ENCODE data around the gene OLFM4. TPM values are rescaled to one million over a fixed set of nuclear protein-coding genes. Genes with fewer than 3 reads are reported as not detected.

The OLFM4 gene, protein sequence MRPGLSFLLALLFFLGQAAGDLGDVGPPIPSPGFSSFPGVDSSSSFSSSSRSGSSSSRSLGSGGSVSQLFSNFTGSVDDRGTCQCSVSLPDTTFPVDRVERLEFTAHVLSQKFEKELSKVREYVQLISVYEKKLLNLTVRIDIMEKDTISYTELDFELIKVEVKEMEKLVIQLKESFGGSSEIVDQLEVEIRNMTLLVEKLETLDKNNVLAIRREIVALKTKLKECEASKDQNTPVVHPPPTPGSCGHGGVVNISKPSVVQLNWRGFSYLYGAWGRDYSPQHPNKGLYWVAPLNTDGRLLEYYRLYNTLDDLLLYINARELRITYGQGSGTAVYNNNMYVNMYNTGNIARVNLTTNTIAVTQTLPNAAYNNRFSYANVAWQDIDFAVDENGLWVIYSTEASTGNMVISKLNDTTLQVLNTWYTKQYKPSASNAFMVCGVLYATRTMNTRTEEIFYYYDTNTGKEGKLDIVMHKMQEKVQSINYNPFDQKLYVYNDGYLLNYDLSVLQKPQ
- total RNA-seq = 0.69 TPM

DNA sequence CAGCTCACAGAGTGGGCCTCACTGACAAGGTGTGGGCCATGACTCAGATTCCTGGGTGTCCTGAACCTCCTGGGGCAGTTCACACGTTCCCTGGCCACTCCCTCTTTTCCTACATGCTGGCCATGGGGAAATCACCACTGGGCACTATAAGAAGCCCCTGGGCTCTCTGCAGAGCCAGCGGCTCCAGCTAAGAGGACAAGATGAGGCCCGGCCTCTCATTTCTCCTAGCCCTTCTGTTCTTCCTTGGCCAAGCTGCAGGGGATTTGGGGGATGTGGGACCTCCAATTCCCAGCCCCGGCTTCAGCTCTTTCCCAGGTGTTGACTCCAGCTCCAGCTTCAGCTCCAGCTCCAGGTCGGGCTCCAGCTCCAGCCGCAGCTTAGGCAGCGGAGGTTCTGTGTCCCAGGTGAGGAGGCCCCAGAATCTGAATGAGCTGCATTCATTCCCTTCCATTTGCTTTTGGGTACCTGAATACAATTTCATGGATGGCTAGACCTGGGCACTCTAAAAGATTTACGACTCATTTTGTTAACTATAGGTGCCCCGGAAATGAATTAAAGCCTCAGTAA lies at the start of gene OLFM4:
Gene OLFM4, plus strand, starts transcription at position 177 of the 567 bp plus-strand sequence. Its CDS starts 24 bp downstream, at position 201.

Other genes starting within 250 kb of the OLFM4 start
- gene PCDH8, start 180.2 kb upstream of the OLFM4 start, total RNA-seq = 34.6 TPM

All from diencephalon (tissue), 1 donor.